Smooth muscle cell (in vitro differentiated cells): ENCODE measurements around the gene STK4. TPM values are rescaled to one million over a fixed set of nuclear protein-coding genes. Genes with fewer than 3 reads are reported as not detected.
"Not testable (repeated sequence)": the region's sequence is repeated elsewhere in the genome, so short reads cannot be mapped to it uniquely, and the experiment has no call there.

Source experiments
- DNase-seq: peaks from one replicate; lab custom pipeline; 2025; ENCODE audit not compliant: unreplicated experiment; lab: John Stamatoyannopoulos, UW
- H2AFZ ChIP-seq: fragments of 200-600 bp; sonication (generic); 2 replicates; pipeline ENCODE4 v1.6.0; 2016; ENCODE audit warnings: antibody characterized with exemption, low read depth, mild to moderate bottlenecking
- H3F3A ChIP-seq: fragments of 200-600 bp; sonication (generic); 2 replicates; pipeline ENCODE4 v1.6.0; 2017; ENCODE audit warnings: antibody characterized with exemption, low read depth
- H3K27ac ChIP-seq: fragments of 200-600 bp; sonication (generic); 2 replicates; pipeline ENCODE4 v1.5.1; 2016; ENCODE audit warnings: low read depth, mild to moderate bottlenecking
- H3K27me3 ChIP-seq: fragments of 200-600 bp; sonication (generic); 2 replicates; pipeline ENCODE4 v1.6.1; 2016; ENCODE audit warnings: low read depth, mild to moderate bottlenecking
- H3K36me3 ChIP-seq: fragments of 200-600 bp; sonication (generic); 2 replicates; pipeline ENCODE4 v1.5.1; 2016; ENCODE audit warnings: low read depth
- H3K4me1 ChIP-seq: fragments of 200-600 bp; sonication (generic); 2 replicates; pipeline ENCODE4 v1.5.1; 2016; ENCODE audit warnings: low read depth
- H3K4me2 ChIP-seq: fragments of 200-600 bp; sonication (generic); 2 replicates; pipeline ENCODE4 v1.6.0; 2016; ENCODE audit warnings: mild to moderate bottlenecking
- H3K4me3 ChIP-seq: fragments of 200-600 bp; sonication (generic); 2 replicates; pipeline ENCODE4 v1.5.1; 2016; ENCODE audit warnings: mild to moderate bottlenecking
- H3K79me2 ChIP-seq: fragments of 200-600 bp; sonication (generic); 2 replicates; pipeline ENCODE4 v1.6.0; 2016; ENCODE audit warnings: low read depth, mild to moderate bottlenecking
- H3K9ac ChIP-seq: fragments of 200-600 bp; sonication (generic); 2 replicates; pipeline ENCODE4 v1.6.0; 2016; ENCODE audit warnings: low read depth
- H3K9me3 ChIP-seq: fragments of 200-600 bp; sonication (generic); replicated peaks from 2 replicates; pipeline ENCODE4 v1.5.1; 2016; ENCODE audit warnings: low read depth
- H4K20me1 ChIP-seq: fragments of 200-600 bp; sonication (generic); 2 replicates; pipeline ENCODE4 v1.6.0; 2016; ENCODE audit warnings: low read depth
- CTCF ChIP-seq: fragments of 200-600 bp; sonication (generic); IDR thresholded peaks from 2 replicates; pipeline ENCODE4 v1.5.1; 2017; ENCODE audit warnings: borderline replicate concordance, mild to moderate bottlenecking, antibody characterized with exemption; ENCODE audit not compliant: insufficient read depth, poor library complexity, severe bottlenecking
- WGBS: methylation state at CpG from one replicate; pipeline ENCODE4 v1.1.7; 2016; ENCODE audit warnings: low lambda C conversion rate; 5-methylcytosine and 5-hydroxymethylcytosine counted together
- polyA plus RNA-seq: library from polyadenylated mRNA; unstranded; fragments of >200 nt; fragmentation: Nextera tagmentation; extraction: Ambion mirVana; gene quantifications from 2 replicates; pipeline ENCODE4 v1.2.1, GENCODE V29; 2016
- total RNA-seq: library from RNA; depleted of rRNA; stranded (reverse); fragments of >200 nt; gene quantifications from 2 replicates; pipeline ENCODE4 v1.2.3, GENCODE V29; 2014

The STK4 gene
- total and polyA plus RNA-seq, 2 experiments from 2014 or later = 16.8 to 33.5 TPM

DNA sequence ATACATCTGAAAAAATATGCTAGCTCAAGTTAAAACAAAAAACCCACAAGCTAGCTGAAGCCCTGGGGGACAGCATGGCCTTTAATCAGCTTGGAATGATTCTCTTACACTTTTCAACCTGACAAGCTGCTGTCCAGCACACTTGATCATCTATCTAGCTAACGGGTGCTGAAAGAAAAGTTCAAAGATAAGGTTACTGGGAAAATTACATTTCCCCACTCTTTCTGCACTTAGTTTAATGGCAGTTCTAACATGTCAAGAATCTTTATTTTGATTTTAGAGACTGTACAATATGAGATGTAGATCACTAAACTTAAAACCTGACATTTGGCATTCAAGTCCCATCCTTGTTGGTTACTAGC is 53.4 kb downstream of the STK4 start:
- Histone ChIP-seq H3K4me2 (no peak overlapping the region), H3K4me3 (no peak overlapping the region), H3K27ac (no peak overlapping the region), H3K4me1 (peaks cover 13% of the 10 kb centered on the region), H3K9ac (no peak overlapping the region), H4K20me1 (peaks cover 15% of the 10 kb centered on the region), H2AFZ (no peak overlapping the region), H3K9me3 (no peaks in the 10 kb centered on the region), H3K36me3 (no peaks in the 10 kb centered on the region), H3F3A (peaks cover 15% of the 10 kb centered on the region), H3K79me2 (no peaks in the 10 kb centered on the region), H3K27me3 (no peaks in the 10 kb centered on the region)
- TF ChIP-seq CTCF = no peak
- DNase-seq = no peak
- WGBS = 28% methylated on average over 1 of the region's 1 CpG

- no peak for DNase-seq
These were observed 54.0 kb downstream of the STK4 start for GRCh38 chr20:45020236-45020886.

DNA sequence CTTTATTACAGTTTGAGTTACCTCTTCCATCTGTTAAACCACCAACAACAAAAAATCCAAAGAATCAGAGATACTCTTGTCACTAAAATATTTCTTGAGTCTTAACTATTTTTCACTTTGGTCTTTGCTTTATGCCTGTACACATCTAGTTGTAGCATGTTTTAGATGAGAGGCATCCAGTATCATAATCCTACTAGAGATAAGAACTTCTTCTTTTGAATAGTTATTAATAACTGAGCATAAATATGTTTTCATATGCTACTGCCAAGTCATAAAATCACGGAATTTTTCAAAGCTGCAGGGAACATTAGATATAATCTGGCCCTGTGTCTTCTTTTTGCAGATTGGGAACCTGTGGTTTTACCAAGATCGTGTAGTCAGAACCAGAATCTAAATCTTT is 55.3 kb downstream of the STK4 start:
- no peak for DNase-seq
- Histone ChIP-seq H3K4me2 (no peak overlapping the region), H4K20me1 (peaks cover 15% of the 10 kb centered on the region), H3K79me2 (no peaks in the 10 kb centered on the region), H2AFZ (no peak overlapping the region), H3K27me3 (no peaks in the 10 kb centered on the region), H3K36me3 (peaks cover 7% of the 10 kb centered on the region), H3K9me3 (no peaks in the 10 kb centered on the region), H3K27ac (no peak overlapping the region), H3F3A (peaks cover 2% of the 10 kb centered on the region), H3K4me3 (no peak overlapping the region), H3K4me1 (peaks cover 2% of the 10 kb centered on the region), H3K9ac (no peak overlapping the region)
- TF ChIP-seq CTCF = no peak
- WGBS = 92% methylated on average over 2 of the region's 2 CpGs

More at GRCh38 chr20:45020236-45020886, 54.0 kb downstream of the STK4 start:
- Histone ChIP-seq H4K20me1 (peaks cover 15% of the 10 kb centered on the region), H3F3A (peaks cover 14% of the 10 kb centered on the region), H3K4me1 (peaks cover 10% of the 10 kb centered on the region), H3K36me3 (peaks cover under 1% of the 10 kb centered on the region), H3K9me3 (no peaks in the 10 kb centered on the region), H3K27me3 (no peaks in the 10 kb centered on the region), H3K27ac (no peak overlapping the region), H3K4me2 (no peak overlapping the region), H3K9ac (no peak overlapping the region), H3K79me2 (no peaks in the 10 kb centered on the region), H3K4me3 (no peak overlapping the region), H2AFZ (no peak overlapping the region)
- no peak for TF ChIP-seq CTCF
- WGBS = 90% methylated on average over 3 of the region's 3 CpGs

GRCh38 chr20:45023140-45023539 is 56.8 kb downstream of the STK4 start:
- H3K9ac ChIP-seq, H3K27me3 ChIP-seq, H3K4me3 ChIP-seq, H3K79me2 ChIP-seq, H3K4me1 ChIP-seq, H3K36me3 ChIP-seq, H2AFZ ChIP-seq, H3K9me3 ChIP-seq, H3K27ac ChIP-seq, H3K4me2 ChIP-seq, DNase-seq, H3F3A ChIP-seq: not testable (repeated sequence)
- H4K20me1 ChIP-seq = peaks cover 12% of the 10 kb centered on the region
- 95% methylated on average over 2 of the region's 2 CpGs for WGBS
